ENCODE measurements around the gene MAG.

Gene MAG

DNA sequence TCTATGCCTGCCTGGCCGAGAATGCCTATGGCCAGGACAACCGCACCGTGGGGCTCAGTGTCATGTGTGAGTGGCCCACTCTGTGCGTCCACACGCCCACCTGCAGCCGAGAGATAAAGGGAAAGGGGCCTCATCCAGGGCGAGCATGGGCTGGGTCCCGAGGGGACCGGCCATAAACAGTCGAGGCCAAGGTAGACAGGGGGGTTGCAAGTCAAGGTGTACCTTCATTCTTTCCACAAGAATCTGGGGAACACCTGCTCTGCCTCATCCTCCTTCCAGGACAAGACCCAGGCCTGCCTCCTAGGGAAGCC is 8.3 kb downstream of the MAG start:
- no peak for DNase-seq

GRCh38 chr19:35301961-35302360 is 10.0 kb downstream of the MAG start:
- no peak for DNase-seq

GRCh38 chr19:35302446-35302845 is 10.5 kb downstream of the MAG start:
- DNase-seq, result no peak

- no peak for DNase-seq
These were observed 11.5 kb downstream of the MAG start for GRCh38 chr19:35303357-35303915.

GRCh38 chr19:35304036-35304435 is 12.1 kb downstream of the MAG start:
- no peak for DNase-seq

GRCh38 chr19:35305181-35305580 is 13.2 kb downstream of the MAG start:
- DNase-seq, result no peak

DNA sequence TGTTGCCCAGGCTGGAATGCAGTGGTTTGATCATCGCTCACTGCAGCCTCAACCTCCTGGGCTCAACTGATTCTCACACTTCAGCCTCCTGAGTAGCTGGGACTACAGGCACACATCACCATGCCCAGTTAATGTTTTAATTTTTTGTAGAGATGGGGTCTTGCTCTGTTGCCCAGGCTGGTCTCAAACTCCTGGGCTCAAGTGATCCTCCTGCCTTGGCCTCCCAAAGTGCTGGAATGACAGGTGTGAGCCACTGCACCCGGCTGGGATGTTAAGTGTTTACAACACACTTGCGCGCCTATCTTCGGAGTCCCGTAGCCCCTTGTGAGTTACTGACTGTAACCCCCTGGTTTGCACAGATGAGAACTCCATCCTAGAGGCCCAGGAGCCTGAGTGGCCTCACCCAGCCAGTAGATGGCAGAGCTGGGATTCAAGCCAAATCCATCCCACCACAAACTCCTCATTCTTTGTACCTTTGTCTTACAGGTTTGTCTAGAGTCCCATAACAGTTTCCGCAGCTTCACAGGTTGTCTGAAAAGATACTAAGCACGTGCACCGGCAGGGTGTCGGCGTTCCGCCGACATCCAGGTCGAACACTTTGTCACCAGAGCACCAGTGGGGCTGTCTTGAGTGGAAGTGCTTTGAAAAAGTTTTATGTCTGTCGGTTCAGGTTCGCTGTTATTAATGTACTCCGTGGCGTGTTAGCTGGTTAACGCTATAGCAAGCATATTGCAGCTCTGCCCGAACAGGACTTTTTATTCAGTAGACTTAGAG is 14.7 kb downstream of the MAG start:
- peak; percentile 14 for DNase-seq

DNA sequence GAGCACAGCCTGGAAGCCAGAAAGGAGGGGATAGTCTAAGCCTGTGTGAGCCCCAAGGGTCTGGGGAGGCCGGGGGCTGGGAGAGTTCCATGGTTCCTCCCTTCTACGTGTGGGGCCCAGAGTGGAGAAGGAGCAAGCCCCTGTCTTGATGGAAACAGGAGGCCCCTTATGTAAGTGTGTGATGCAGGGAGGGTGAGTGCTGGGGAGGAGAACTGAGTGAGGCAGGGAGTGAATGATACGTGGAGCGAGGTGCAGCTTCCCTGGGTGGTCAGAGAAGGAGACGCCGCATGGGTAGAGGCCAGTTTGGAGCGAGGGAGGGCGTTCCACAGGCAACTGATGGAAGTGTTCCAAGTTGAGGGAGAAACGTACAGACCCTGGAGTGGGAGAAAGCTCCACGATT is 16.0 kb downstream of the MAG start:
- DNase-seq, result no peak

DNA sequence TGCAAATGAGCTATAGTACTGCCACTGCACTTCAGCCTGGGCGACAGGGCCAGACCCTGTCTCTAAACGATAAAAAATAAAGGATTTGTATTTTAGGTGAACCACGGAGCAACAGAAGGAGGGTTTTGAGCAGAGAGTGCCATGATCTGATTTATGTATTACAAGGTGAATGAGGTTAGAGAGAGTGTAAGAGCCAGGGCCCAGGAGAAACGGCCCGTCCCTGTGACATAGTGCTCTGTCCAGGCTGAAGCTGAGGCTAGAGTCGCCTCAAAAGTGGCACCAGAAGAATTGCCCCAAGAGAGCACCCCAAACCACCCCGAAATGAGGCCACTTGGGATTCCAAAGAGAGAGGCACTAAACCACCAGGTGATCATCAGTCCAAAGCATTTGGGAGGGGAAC is 16.9 kb downstream of the MAG start:
- DNase-seq, result no peak

- DNase-seq, result no peak
These were observed 17.7 kb downstream of the MAG start for GRCh38 chr19:35309481-35310279.

DNA sequence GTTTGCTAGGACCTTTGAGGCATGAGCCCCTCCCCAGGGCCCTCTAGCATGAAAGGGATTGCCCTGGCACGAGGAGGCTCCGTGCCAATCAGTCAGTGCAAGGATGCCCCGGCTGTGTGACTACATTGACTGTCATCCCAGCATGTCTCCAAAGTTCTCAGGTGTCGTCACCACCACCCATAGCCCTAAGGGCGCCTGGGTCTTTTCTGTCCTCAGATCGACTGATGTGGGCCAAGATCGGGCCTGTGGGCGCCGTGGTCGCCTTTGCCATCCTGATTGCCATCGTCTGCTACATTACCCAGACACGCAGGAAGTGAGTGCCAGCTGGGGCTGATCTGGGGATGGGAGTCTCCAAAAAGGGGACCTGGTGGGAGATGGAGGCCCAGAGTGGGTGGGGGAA is 18.4 kb downstream of the MAG start:
- DNase-seq, result no peak

GRCh38 chr19:35310811-35311465 is 19.0 kb downstream of the MAG start:
- DNase-seq, result no peak

DNA sequence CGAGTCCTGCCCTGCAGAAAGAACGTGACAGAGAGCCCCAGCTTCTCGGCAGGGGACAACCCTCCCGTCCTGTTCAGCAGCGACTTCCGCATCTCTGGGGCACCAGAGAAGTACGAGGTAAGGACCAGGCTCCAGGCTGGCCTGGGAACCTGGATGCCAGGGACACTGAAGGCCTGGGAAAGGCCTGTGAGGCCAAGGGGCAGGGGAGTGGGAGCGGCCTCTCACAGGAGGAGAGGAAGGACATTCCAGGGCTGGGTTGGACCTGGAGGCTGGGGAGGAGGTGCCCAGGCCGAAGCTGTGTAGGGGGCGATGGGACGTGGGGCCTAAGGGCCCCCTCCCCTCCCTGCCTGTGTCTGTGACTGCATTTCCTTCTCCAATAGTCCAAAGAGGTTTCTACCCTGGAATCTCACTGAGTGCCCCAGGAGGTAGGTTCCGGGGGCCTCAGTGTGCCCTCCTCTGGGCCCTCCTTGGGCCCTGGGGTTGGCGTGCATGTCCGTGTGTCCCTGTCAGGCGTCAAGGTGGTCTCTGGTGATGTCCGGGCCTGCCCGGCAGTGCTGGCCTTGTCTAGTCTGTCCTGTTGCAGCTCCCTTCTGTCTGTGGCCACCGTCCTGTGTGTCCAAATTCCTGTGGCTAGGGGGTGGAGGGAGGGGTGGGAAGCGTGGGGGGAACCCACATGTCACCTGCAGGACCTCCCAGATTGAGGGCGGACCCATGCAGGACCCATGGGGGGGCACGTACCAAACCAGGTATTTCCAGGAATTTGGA is 20.1 kb downstream of the MAG start:
- no peak for DNase-seq

- DNase-seq, result no peak
These were observed 21.6 kb downstream of the MAG start for GRCh38 chr19:35313587-35313986.

GRCh38 chr19:35314031-35314430 is 22.1 kb downstream of the MAG start:
- no peak for DNase-seq

- DNase-seq, result no peak
These were observed 23.0 kb downstream of the MAG start for GRCh38 chr19:35314858-35315470.

DNA sequence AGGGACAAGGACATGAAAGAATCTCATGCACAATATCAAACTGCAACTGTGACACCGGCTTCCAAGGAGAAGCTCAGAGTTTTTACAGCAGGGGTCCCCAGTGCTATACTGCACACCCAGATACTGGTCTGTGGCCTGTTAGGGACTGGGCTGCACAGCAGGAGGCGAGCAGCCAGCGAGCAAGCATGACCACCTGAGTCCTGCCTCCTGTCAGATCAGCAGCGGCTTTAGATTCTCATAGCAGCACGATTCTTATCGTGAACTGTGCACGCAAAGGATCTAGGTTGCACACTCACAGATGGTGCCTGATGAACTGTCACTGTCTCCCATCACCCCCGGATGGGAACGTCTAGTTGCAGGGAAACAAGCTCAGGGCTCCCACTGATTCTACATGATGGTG is 23.9 kb downstream of the MAG start:
- no peak for DNase-seq

DNA sequence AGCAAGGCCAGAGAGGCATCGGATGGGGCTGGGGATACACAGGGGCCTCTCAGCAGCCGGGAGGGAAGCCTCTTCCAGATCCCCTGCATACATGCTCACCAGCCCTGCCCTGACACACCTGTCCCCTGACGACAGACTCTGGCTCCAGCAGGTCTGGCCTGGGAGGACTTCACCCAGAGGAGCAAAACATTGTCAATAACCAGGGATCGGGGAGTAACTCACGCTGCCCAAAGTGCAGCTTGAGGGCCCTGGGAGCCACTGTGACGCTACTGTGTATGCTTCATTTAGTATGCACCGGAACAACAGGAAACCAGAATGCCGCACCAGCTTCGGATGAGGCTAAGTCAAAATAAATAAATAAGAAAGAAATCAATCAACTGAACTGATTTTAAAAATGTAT is 24.6 kb downstream of the MAG start:
- no peak for DNase-seq

GRCh38 chr19:35317464-35318043 is 25.6 kb downstream of the MAG start:
- DNase-seq, result no peak

GRCh38 chr19:35318679-35319448 is 26.9 kb downstream of the MAG start:
- DNase-seq, result peak; percentile 12

DNA sequence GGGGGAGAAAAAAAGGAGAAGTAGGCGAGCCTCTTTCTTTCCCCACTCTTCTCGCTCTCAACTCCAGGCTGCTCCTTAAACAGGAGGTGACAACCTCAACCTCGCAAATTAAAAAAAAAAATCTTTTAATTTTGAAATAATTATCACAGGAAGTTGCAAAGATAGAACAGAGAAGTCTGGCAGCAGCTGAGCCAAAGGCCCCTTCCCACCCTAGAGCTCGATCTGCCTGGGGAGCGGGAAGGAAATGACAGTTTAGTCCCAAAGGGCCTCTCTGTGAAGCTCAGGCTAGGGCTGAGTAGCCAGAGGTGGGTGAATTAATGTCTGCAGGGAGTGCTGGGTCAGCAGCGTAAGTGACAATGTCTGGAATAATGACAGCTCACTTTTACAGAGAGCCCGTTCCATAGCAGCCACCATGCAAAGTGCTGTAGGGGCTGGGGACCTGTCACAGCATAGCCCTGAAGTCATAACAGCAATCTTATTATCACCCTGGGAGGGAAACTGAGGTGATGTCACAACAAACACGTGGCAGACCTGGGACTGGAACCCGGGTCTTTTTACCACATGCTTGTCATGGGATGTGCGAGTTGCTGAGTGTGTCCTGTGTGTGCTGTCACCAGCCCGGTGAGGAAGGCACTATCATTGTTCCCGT is 28.2 kb downstream of the MAG start:
- no peak for DNase-seq
